Brain pericyte (primary cell): ENCODE data around the gene ABCC3.
A peak's percentile ranks its signal among the peaks of the same experiment; 100 is the strongest.
"Not testable (repeated sequence)": the region's sequence is repeated elsewhere in the genome, so short reads cannot be mapped to it uniquely, and the experiment has no call there.

ENCODE experiments used
- DNase-seq: peaks from one replicate; pipeline ENCODE4 v3.0.0-alpha.2; 2012; ENCODE audit warnings: low read depth, low spot score

The ABCC3 gene

DNA sequence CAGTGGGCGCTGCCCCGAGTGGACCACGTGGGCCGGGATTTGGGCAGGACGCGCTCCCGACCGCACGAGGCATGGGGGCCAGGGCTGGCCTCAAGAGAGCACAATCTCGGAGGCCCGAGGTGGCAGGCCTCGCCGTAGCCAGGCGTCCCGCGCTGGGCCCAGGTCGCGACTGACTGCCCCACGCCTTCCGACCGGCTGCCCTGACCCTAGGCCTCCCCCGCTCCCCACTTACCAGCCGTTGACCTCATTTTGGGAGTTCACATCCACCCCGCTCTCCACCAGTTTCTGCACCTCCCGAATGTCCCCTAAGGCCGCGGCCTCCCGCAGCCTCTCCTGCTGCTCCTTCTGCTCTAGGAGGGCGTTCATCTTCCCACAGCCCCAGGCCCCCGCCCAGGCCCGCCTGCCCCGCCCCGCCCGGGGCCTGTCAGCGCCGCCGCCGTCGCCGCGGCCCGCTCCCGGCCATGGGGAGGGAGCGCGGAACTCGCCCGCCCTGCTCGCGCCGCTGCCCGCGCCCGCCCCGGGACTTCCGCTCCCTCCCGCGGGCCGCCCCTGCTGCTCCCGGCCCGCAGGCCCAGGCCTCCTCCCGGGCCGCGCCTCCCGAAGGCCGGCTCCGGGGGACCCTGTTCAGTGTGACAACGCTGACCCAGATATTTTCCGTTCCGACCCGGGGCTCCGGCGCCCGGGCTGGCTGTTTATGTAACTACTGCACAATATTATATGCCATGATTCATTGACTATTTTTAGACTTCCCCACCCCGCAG is 72.8 kb downstream of the ABCC3 start, which contains the start of gene ANKRD40:
Gene ANKRD40, minus strand, starts transcription at position 626 of the 761 bp plus-strand sequence. Its CDS starts 260 bp downstream, at position 366.
- peak; percentile 69 for DNase-seq

DNA sequence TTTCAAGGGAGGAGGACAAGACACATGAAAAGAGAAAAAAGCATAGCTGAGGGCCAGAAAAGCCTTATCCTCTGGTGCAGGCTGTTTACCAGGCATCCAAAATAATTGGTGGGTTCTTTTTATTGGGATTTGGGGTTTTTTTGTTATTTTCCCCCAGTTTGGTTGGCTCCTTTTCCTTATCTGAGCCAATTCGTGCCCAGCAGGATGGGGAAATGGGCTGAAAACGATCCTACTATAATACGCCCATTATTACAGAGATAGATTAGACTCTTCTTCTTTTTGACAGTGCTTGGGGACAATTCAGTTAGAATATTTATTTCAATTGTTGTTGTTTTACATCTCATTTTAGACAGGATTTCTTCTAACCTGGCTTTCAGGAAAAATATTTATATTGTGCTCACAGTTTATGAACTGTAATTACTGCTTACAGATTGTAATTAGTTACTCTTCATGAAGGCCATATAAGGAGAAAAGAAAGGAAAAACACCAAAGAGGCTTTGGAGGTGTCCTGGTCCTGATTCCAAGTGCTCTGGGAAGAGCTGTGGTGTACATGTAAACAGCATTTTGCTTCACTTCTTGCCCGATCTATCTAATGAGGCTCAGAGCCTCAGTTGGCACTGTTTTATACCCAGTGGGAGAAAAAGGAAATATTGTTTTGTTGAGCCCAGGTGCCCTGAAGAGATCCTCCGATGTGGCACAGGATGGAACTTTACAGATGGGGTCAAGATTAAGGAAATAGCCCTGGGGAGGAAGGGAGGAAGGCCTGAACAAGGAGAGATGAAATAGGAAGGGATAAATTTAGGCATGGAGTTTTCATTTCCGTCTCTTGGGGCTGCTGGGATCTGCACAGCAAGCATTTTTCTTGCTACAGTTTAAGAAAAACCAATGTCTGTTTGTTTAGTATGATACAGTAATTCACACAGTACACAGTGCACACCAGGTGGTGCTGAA is 73.6 kb downstream of the ABCC3 start:
- peak; percentile 39 for DNase-seq

DNA sequence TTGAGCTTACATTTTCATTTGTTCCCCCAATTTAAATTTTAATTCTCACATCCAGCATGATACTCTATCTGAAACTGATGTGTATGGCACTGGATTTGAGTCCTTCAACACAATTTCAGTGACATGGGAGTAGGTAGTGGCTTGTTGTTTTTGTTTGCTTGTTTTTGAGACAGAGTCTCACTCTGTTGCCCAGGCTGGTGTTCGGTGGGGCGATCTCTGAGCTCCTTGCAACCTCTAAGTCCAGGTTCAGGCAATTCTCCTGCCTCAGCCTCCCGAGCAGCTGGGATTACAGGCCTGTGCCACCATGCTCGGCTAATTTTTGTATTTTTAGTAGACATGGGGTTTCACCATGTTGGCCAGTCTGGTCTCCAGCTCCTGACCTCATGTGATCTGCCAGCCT is 74.4 kb downstream of the ABCC3 start:
- not testable (repeated sequence) for DNase-seq

DNA sequence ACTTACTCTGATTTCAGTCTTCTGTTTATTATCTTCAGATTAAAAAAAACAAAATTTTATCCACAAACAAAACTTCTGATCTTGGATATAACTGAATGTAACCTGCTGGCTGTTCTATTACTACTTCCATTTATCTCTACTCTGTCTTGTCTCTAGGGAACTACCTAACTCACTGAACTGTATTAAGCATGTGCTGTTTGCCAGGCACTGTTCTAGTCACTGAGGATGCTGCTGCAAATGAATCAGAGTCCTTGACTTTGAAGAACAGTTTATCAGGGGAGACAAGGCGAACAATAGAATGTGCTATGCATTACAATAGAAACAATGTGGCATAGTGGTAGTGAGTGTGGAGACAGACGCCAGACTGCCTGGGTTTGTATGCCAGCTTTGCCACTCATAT is 75.3 kb downstream of the ABCC3 start:
- DNase-seq: no peak

DNA sequence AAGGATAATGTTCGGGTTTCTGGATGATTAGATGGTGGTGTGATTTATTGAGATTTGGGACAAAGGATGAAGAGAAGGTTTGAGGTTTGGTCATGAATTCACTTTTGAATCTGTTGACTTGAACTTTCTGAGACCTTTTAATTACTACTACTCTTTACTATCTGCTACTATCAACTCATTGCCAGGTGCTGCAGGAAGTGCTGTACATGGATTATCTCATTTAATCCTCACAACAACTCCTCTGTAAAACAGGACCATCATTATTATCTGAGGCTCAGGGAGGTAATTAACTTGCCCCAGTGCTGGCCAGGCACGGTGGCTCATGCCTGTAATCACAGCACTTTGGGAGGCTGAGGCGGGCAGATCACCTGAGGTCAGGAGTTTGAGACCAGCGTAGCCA is 76.0 kb downstream of the ABCC3 start:
- DNase-seq: no peak

DNA sequence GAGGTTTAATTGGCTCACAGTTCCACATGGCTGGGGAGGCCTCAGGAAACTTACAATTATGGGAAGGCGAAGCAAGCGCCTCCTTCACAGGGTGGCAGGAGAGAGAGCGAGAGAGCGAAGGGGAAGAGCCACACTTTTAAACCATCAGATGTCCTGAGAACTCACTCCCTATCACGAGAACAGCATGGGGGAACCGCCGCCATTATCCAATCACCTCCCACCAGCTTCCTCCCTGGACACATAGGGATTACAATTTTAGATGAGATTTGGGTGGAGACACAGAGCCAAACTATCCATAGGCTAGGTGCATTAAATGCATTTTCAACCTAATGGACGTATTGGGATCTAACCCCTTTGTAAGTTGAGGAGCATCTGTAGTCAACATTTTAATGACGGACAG is 78.0 kb downstream of the ABCC3 start:
- no peak for DNase-seq

DNA sequence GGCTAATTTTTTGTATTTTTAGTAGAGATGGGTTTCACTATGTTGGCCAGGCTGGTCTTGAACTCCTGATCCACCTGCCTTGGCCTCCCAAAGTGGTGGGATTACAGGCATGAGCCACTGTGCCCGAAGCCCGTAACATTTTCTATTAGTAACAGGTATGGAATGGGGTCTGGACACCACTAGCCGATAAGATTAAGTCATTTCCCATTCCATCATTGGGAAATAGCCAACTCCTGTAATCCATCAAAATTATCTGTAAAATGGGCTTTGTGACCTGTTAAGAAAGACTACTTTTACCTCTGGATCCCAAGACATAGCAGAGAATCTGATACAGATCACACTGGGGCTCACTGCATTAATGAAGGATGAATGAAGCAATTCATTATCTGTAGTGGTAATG is 80.8 kb downstream of the ABCC3 start:
- DNase-seq: no peak

DNA sequence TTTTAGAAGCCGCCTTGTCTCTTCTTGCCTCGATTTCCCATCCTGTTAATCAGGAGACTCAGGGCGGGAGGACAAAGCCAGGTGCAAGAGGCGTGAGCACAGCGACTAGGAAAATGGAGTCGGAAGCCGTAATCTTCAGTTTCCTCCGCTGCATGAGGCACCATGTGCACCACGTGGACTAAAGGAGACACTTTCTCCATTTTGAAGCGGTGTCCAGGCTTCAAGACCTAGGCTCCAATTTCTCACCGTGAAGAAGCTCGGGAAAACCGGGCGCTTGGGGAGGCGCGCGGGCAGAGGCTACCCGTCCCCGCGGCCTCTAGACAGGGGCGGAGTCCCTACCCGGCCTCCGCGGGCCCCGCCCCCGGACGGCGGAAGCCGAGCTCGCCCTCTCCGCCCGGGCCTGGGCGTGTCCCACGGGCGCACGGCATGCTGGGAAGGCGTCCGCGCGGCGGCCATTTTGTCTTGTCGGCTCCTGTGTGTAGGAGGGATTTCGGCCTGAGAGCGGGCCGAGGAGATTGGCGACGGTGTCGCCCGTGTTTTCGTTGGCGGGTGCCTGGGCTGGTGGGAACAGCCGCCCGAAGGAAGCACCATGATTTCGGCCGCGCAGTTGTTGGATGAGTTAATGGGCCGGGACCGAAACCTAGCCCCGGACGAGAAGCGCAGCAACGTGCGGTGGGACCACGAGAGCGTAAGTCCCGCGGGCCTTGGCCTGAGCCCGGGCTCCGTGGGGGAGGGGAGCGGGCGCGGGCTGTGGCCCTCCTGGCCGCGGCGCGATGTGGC is 84.7 kb downstream of the ABCC3 start, which contains the start of gene LUC7L3:
Gene LUC7L3, plus strand, starts transcription at position 460 of the 780 bp plus-strand sequence. Its CDS starts 130 bp downstream, at position 590.
- DNase-seq: peak; percentile 67

DNA sequence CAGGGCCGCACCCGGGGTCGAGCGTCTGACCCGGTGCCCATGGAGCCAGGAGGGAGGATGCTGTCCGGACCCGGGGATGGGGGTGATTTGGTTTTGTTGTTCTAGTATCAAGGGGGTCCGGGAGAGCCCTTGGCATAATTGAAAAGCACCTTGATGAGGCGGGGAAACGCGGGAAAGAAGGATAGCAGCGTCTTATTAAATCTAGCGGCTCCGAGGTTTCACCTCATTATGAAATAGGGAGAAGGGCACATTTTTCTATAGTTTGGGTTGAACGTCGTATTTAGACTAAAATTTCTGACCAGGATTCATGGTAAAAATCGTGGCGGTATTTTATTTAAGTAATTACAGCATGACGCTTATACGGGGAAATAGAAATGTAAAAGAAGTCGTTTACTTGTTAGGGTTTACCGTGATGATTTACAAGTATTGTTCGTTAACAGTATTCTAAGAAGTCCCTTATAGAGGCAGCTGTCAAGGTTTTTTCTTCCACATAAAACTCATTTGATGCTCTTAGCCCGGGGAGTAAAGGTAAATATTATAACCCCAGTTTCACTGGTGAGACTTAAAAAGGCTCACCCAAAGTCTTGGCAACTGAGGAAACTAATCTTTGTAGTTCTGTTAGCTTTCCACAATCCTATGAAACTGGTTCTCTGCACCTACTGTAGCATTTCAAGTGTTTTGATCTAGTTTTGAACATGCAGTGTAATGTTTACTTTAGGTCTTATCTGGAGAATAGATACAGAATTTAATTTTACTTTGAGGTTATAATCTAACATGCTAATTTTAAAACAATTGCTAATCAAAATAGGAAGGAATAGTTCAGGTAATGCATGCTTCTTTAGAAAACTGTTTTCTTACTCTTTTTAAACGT is 85.5 kb downstream of the ABCC3 start:
- DNase-seq: no peak

DNA sequence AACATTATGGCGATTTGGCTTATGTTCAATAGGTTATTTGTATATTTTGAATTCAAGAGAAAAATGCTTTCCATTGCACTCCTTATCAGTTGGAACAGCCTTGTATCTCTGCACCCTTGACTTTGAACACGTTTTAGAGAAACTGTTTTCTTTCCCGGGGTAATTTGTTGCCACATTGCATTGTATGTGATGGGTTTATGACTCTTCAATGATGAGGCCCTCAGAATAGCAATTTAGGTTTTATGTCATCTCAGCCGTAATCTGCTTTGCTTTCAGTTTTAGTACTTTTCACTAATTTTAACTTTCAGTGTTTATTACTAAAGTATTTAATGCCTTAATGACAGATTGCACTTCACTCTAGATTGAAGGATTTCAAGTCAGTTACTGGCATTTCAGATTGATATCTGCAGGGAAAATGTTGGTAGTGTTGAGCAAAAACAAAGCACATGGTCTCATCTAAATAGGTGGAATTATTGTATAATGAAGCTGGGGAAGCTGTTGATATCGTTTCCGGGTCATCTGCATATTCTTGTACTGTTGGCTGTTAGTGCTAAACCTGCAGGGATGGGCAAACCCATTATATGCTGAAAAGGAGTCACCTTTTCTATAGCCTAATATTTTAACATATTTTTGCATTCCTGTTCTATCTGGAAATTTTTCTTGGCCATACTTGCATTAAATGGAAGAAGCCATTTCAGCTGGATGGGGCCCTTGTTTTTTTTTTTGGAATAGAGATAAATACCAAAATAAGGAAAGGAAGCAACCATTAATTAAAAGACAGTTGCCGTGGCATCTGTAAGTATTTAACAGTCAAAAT is 86.7 kb downstream of the ABCC3 start:
- no peak for DNase-seq

DNA sequence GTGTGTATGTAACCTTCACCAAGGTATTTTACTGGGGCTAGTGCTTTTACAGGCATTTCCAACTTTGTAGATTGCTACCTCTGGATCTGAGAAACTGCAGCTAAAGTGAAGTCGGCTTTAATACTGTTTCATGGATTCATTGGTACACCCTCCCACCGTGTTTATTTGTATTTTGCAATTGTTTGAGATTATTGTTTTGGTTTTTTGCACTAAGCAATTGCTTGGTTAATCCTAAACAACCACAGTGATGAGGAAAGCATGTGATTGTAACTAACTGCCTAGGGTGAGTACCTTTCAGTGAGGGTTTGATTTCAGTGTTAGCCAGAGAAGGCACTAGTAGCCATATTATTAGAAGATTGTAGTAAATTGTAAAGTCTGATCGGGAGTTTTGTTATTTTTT is 88.1 kb downstream of the ABCC3 start:
- DNase-seq: no peak

DNA sequence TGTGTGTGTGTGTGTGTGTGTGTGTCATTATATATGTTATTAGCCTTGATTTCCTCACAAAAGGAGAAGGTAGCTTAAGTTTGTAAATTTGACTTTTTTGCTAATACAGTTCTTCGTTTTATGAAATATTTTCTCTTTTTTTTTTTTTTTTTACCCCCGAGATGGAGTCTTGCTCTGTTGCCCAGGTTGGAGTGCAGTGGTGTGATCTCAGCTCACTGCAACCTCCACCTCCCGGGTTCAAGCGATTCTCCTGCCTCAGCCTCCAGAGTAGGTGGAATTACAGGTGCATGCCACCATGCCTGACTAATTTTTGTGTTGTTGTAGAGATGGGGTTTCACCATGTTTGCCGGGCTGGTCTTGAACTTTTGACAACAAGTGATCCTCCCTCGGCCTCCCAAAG is 89.9 kb downstream of the ABCC3 start:
- DNase-seq: not testable (repeated sequence)

DNA sequence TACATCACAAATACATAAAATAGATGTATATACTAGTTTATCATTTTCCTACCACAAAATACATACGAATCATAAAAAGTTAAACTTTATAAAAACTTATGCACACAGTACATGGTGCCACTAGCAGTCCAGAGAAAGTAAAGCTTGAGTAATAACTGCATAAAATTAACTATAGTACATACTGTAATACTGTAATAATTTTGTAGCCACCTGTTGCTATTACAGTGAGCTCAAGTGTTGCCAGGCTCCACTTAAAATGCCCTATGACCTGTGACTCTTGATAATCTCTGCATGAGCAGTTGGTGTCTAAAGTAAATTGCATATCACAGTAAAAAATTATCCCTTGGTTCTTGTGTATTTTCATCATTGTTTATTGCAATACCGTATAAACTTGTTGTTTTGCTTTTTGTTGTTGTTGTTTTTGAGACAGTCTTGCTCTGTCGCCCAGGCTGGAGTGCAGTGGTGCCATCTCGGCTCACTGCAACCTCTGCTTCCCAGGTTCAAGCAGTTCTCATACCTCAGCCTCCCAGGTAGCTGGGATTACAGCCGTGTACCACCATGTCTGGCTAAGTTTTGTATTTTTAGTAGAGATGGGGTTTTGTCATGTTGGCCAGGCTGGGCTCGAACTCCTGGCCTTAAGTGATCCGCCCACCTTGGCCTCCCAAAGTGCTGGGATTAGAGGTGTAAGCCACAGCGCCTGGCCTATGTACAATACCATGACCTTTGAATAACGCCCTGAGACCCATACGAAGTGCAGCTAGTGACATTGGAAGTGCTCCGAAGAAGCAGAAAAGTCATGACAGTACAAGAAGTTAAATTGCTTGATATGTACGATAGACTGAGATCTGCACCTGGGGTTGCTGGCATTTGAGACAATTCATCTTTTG is 91.3 kb downstream of the ABCC3 start:
- DNase-seq: no peak

DNA sequence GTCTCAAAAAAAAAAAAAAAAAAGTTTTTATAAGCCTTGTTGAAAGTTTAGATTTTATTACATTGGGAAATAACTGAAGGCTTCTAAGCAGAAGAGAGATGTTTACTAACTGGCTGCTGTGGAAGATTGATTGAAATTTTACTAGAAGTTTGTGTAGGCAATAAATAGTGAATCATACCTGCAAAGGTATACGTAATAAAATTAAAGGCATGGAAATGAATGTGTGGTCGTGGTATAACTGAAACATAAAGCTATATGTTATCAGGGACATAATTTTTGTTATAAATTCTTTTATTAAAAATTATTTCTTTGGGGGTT is 93.4 kb downstream of the ABCC3 start:
- no peak for DNase-seq

DNA sequence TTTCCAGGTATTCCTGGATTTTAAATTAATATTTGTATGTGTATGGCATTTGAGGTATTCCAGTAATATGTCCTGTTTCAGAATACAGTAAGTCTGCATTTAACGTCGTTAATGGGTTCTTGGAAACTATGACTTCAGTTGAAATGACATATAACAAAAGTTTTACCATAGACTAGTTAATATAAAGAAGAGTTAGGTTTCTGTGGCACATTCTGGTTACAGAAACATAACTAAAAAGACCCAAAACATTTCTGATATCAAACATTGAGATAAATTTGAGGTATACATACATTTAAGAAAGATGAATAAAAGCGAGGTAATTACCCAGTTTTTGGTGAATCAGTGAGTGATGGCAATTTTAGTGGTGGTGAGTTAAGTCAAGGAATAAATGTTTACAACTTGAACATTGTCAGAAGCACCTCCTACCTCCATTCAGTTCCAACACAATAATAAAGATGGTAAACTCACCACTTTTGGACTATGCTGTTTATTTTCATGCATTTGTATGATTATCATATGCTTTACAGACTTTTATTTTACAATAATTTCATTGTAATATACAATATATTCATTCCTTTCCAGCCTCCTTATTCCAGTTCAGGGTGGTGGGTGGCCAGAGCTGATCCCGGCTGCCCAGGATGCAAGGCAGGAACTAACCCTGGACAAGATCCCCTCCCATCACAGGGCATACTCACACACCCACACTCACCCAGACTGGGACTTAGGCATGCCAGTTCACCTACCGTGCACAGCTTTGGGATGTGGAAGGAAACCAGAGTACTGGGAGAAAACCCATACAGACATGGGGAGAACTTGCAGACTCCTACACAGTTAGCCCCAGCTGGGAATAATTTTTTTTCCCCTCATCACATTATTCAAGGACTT is 94.4 kb downstream of the ABCC3 start:
- DNase-seq: no peak

DNA sequence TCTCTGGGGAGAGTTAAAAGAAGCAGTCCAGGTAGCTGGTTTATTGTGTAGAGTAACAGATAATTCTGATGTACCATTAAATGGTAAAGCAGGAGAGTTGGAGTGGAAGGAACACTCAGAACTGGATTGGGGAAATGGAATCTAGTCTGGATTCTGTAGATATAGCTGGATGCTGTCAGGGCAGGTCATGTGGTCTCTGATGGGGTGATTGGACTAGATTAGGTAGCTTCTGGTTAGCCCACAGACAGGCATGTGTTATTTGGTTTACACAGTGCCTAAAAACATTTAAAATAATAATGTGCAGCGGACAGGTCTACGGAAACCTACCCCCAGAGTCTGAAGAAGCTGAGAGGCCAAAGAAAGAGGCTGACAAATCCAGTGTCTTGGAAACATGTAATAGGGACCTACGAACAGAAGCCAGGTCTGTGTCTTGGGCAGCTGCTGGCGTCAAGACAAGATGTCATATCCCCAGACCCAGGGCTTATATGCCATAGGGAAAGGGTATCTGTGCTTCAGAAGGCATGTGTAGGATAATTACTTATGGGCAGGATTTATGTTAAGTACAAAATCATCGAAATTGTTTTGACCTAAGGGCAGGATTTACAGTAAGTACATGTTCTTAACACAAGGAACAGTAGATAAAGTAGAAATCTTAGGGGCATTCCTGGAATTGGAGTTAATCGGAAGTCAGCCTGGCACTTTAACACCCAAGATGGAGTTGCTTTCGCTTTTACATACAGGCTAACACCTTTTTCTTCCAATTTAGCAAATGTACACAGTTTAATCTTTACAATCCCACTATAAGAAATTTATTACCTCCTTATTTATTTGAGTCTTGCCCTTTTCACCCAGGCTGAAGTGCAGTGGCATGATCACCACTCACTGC is 97.1 kb downstream of the ABCC3 start:
- DNase-seq: no peak

DNA sequence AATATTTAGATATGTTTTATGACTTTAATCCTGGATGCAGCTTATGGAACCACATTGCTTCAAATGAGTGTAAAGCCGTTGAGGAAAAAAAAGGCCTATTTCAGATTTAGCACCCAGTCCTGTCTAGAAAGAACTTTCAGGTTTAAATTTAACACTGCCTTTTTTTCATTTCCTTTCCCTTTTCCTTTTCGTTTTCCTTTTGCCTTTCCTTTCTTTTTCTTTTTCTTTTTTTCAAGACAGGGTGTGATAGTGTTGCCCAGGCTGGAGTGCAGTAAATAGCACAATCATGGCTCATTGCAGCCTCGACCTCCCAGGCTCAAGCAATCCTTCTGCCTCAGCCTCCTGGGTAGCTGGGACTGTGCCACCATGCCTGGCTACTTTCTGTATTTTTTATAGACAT is 100.6 kb downstream of the ABCC3 start:
- DNase-seq: no peak
